SW480 (cell line): Measurements from ENCODE around the gene SKI.
"Not testable (repeated sequence)": the region's sequence is repeated elsewhere in the genome, so short reads cannot be mapped to it uniquely, and the experiment has no call there.

Source experiments
- DNase-seq: peaks from one replicate; pipeline ENCODE4 v3.0.0-alpha.2; 2016; ENCODE audit warnings: low spot score

SKI gene

GRCh38 chr1:2242814-2243725, 15.0 kb downstream of the SKI start:
- DNase-seq: no peak

GRCh38 chr1:2247045-2247394, 18.9 kb downstream of the SKI start:
- not testable (repeated sequence) for DNase-seq

GRCh38 chr1:2247760-2248126, 19.6 kb downstream of the SKI start:
- DNase-seq: no peak

- DNase-seq: no peak
These were observed 20.2 kb downstream of the SKI start for GRCh38 chr1:2248127-2248826.

- no peak for DNase-seq
These were observed 20.9 kb downstream of the SKI start for GRCh38 chr1:2248854-2249558.

GRCh38 chr1:2249559-2249906, 21.4 kb downstream of the SKI start:
- DNase-seq: no peak

GRCh38 chr1:2250721-2251281, 22.7 kb downstream of the SKI start:
- no peak for DNase-seq

- no peak for DNase-seq
These were observed 23.2 kb downstream of the SKI start for GRCh38 chr1:2251363-2251762.

- DNase-seq: no peak
These were observed 23.7 kb downstream of the SKI start for GRCh38 chr1:2251786-2252185.

GRCh38 chr1:2252423-2252822, 24.3 kb downstream of the SKI start:
- DNase-seq: no peak

- DNase-seq: no peak
These were observed 25.1 kb downstream of the SKI start for GRCh38 chr1:2253036-2253796.

GRCh38 chr1:2253797-2254480, 25.8 kb downstream of the SKI start:
- no peak for DNase-seq

- no peak for DNase-seq
These were observed 26.9 kb downstream of the SKI start for GRCh38 chr1:2255047-2255419.

GRCh38 chr1:2255420-2256369, 27.6 kb downstream of the SKI start:
- DNase-seq: peak; percentile 74

- no peak for DNase-seq
These were observed 28.5 kb downstream of the SKI start for GRCh38 chr1:2256435-2257244.

GRCh38 chr1:2257245-2257627, 29.1 kb downstream of the SKI start:
- DNase-seq: no peak

- no peak for DNase-seq
These were observed 30.1 kb downstream of the SKI start for GRCh38 chr1:2258122-2258681.

GRCh38 chr1:2258996-2259395, 30.9 kb downstream of the SKI start:
- DNase-seq: peak; percentile 25
